ENCODE data around the gene ITGB8. TPM values are rescaled to one million over a fixed set of nuclear protein-coding genes. Genes with fewer than 3 reads are reported as not detected.

The ITGB8 gene
- total RNA-seq, 1 experiment from 2014 or later = 2.4 TPM

DNA sequence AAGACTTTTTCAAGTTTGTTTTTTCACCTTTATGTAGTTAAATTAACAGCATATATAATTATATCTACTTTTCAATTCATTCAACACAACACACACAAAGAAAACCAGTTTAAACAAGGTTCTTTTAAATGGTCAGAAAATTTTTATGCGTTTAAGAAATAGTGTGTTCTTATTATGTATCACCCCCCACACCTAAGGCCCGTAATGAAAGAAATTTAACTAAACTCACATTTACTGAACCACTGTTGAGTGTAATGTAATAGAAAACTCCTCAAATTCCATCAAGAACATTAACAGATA lies 19.0 kb upstream of the ITGB8 start:
- CTCF ChIA-PET = interaction anchor here (1.0 to 2.1 kb wide), 8 partner anchors 11 to 598 kb away, joined by 3 to 14 read pairs (median 6); partner anchors contain the start of genes ITGB8 and MACC1

DNA sequence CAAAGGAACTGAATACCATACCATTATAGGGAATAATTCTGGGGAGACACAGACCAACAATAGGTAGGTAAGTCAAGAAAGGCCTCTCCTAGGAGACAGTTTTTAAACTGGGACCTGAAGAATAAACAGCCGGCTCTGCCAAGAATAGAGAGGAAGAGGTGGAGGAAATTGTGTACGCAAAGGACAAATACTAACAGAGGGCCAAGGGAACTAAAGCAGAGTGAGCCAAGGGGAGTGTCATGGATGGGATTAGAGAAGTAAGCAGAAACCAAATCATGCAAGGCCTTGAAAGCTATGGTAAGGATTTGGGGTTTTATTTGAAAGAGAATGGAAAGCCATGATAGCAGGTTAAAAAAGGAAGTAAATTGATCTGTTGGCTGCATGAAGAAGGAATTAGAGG lies 18.1 kb upstream of the ITGB8 start:
- H3K79me2 ChIP-seq (ENCODE audit: insufficient read depth, low read length) = no peaks in the 10 kb centered on the region
- RAD21 ChIA-PET (ENCODE audit: low non-redundant PET in 1 of 2, low total read pairs in 2 of 2, uncharacterized antibody in 2 of 2, unreplicated experiment in 2 of 2) = no interaction called here
- intact Hi-C loops (cut with micrococcal nuclease) = no loop called here
- H3K36me3 ChIP-seq (ENCODE audit: control insufficient read depth in 1 of 2, insufficient read depth in 2 of 2, low read length in 2 of 2) = no peaks in the 10 kb centered on the region
- DNase-seq (ENCODE audit: low read depth, low spot score) (no peak), ATAC-seq (no peak)
- CTCF ChIA-PET = interaction anchor here (1.0 kb wide), 1 partner anchor 598 kb away, joined by 3 read pairs; no protein-coding TSS in a partner anchor
- no peak overlapping the region for H3K4me2 ChIP-seq (ENCODE audit: low read length)
- no peaks in the 10 kb centered on the region for H3K27me3 ChIP-seq (ENCODE audit: insufficient read depth, low read length)
- H2AFZ ChIP-seq (ENCODE audit: low read depth, low read length, poor library complexity, severe bottlenecking) = no peak overlapping the region
- H3K4me1 ChIP-seq (ENCODE audit: control insufficient read depth in 1 of 2, insufficient read depth in 2 of 2, low read length in 2 of 2) = no peaks in the 10 kb centered on the region
- H3K27ac ChIP-seq (ENCODE audit: low read depth, low read length) = no peak overlapping the region
- BruUV-seq (replicated peaks) = no TSS peak
- no peaks in the 10 kb centered on the region for H3K9me3 ChIP-seq (ENCODE audit: control insufficient read depth in 1 of 2, insufficient read depth in 1 of 2, low read depth in 1 of 2, low read length in 2 of 2)
- H3K9me2 ChIP-seq (ENCODE audit: insufficient read depth) = no peaks in the 10 kb centered on the region
- no peak overlapping the region for H3K4me3 ChIP-seq (replicated peaks in 1 of 2; ENCODE audit: low read depth in 1 of 2, low read length in 2 of 2)
- no peak overlapping the region for H3K9ac ChIP-seq (ENCODE audit: low read length)
- POLR2A ChIA-PET = no interaction called here
- no peaks in the 10 kb centered on the region for H4K20me1 ChIP-seq (ENCODE audit: insufficient read depth)
- TF ChIP-seq EZH2 (IDR thresholded peaks at IDR 0.05) (no peak), CEBPB (IDR thresholded peaks at IDR 0.05; ENCODE audit: low read depth) (no peak), YY1 (IDR thresholded peaks at IDR 0.05; ENCODE audit: extremely low read depth, insufficient replicate concordance, low read depth, low read length) (no peak), SIN3A (IDR thresholded peaks at IDR 0.05; ENCODE audit: low read depth) (no peak), RAD21 (IDR thresholded peaks at IDR 0.05; ENCODE audit: low read depth) (no peak), FOSL1 (IDR thresholded peaks at IDR 0.05; ENCODE audit: low read depth) (no peak), CBX3 (IDR thresholded peaks at IDR 0.05; ENCODE audit: low read depth) (no peak), SRF (IDR thresholded peaks at IDR 0.05; ENCODE audit: low read depth) (no peak), TCF7L2 (IDR thresholded peaks at IDR 0.05; ENCODE audit: borderline replicate concordance, extremely low read depth, insufficient read depth, insufficient read length) (no peak), ELF1 (IDR thresholded peaks at IDR 0.05; ENCODE audit: borderline replicate concordance, low read depth) (no peak), JUND (IDR thresholded peaks at IDR 0.05) (no peak), ZFX (IDR thresholded peaks at IDR 0.05) (no peak), EGR1 (IDR thresholded peaks at IDR 0.05; ENCODE audit: low read depth) (no peak), ZNF274 (IDR thresholded peaks at IDR 0.05; ENCODE audit: low read depth, low read length) (no peak)
- TF ChIP-seq, protein P1, sequence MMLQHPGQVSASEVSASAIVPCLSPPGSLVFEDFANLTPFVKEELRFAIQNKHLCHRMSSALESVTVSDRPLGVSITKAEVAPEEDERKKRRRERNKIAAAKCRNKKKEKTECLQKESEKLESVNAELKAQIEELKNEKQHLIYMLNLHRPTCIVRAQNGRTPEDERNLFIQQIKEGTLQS (IDR thresholded peaks at IDR 0.05) = no peak
- TF ChIP-seq, protein P2, sequence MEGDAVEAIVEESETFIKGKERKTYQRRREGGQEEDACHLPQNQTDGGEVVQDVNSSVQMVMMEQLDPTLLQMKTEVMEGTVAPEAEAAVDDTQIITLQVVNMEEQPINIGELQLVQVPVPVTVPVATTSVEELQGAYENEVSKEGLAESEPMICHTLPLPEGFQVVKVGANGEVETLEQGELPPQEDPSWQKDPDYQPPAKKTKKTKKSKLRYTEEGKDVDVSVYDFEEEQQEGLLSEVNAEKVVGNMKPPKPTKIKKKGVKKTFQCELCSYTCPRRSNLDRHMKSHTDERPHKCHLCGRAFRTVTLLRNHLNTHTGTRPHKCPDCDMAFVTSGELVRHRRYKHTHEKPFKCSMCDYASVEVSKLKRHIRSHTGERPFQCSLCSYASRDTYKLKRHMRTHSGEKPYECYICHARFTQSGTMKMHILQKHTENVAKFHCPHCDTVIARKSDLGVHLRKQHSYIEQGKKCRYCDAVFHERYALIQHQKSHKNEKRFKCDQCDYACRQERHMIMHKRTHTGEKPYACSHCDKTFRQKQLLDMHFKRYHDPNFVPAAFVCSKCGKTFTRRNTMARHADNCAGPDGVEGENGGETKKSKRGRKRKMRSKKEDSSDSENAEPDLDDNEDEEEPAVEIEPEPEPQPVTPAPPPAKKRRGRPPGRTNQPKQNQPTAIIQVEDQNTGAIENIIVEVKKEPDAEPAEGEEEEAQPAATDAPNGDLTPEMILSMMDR (IDR thresholded peaks at IDR 0.05 in 2 of 3, conservative IDR thresholded peaks at IDR 0.05 in 1 of 3; ENCODE audit: borderline replicate concordance in 1 of 3, insufficient read depth in 1 of 3, low read depth in 2 of 3, low read length in 2 of 3) = no peak
- TF ChIP-seq, protein P3, sequence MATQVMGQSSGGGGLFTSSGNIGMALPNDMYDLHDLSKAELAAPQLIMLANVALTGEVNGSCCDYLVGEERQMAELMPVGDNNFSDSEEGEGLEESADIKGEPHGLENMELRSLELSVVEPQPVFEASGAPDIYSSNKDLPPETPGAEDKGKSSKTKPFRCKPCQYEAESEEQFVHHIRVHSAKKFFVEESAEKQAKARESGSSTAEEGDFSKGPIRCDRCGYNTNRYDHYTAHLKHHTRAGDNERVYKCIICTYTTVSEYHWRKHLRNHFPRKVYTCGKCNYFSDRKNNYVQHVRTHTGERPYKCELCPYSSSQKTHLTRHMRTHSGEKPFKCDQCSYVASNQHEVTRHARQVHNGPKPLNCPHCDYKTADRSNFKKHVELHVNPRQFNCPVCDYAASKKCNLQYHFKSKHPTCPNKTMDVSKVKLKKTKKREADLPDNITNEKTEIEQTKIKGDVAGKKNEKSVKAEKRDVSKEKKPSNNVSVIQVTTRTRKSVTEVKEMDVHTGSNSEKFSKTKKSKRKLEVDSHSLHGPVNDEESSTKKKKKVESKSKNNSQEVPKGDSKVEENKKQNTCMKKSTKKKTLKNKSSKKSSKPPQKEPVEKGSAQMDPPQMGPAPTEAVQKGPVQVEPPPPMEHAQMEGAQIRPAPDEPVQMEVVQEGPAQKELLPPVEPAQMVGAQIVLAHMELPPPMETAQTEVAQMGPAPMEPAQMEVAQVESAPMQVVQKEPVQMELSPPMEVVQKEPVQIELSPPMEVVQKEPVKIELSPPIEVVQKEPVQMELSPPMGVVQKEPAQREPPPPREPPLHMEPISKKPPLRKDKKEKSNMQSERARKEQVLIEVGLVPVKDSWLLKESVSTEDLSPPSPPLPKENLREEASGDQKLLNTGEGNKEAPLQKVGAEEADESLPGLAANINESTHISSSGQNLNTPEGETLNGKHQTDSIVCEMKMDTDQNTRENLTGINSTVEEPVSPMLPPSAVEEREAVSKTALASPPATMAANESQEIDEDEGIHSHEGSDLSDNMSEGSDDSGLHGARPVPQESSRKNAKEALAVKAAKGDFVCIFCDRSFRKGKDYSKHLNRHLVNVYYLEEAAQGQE (IDR thresholded peaks at IDR 0.05; ENCODE audit: low read depth) = no peak

More for the DNA sequence above, 19.0 kb upstream of the ITGB8 start:
- no peaks in the 10 kb centered on the region for H3K9me2 ChIP-seq (ENCODE audit: insufficient read depth)
- H3K9me3 ChIP-seq (ENCODE audit: control insufficient read depth in 1 of 2, insufficient read depth in 1 of 2, low read depth in 1 of 2, low read length in 2 of 2) = no peaks in the 10 kb centered on the region
- H3K9ac ChIP-seq (ENCODE audit: low read length) = no peak overlapping the region
- ChIA-PET POLR2A (no interaction called here), RAD21 (ENCODE audit: low non-redundant PET in 1 of 2, low total read pairs in 2 of 2, uncharacterized antibody in 2 of 2, unreplicated experiment in 2 of 2) (no interaction called here)
- intact Hi-C loops (cut with micrococcal nuclease) = loop anchor here (1.0 to 2.0 kb wide), 2 partner anchors 328 to 563 kb away; no protein-coding TSS in a partner anchor
- H3K36me3 ChIP-seq (ENCODE audit: control insufficient read depth in 1 of 2, insufficient read depth in 2 of 2, low read length in 2 of 2) = no peaks in the 10 kb centered on the region
- TF ChIP-seq FOSL1 (IDR thresholded peaks at IDR 0.05; ENCODE audit: low read depth) = no peak
- TF ChIP-seq ELF1 (IDR thresholded peaks at IDR 0.05; ENCODE audit: borderline replicate concordance, low read depth) = no peak
- H3K79me2 ChIP-seq (ENCODE audit: insufficient read depth, low read length) = no peaks in the 10 kb centered on the region
- no peak overlapping the region for H3K4me3 ChIP-seq (replicated peaks in 1 of 2; ENCODE audit: low read depth in 1 of 2, low read length in 2 of 2)
- H3K27me3 ChIP-seq (ENCODE audit: insufficient read depth, low read length) = no peaks in the 10 kb centered on the region
- no TSS peak for BruUV-seq (replicated peaks)
- no peaks in the 10 kb centered on the region for H4K20me1 ChIP-seq (ENCODE audit: insufficient read depth)
- H3K4me1 ChIP-seq (ENCODE audit: control insufficient read depth in 1 of 2, insufficient read depth in 2 of 2, low read length in 2 of 2) = no peaks in the 10 kb centered on the region
- no peak for ATAC-seq
- DNase-seq (ENCODE audit: low read depth, low spot score) = no peak
- H2AFZ ChIP-seq (ENCODE audit: low read depth, low read length, poor library complexity, severe bottlenecking) = peak overlapping the region; percentile 84
- no peak overlapping the region for H3K27ac ChIP-seq (ENCODE audit: low read depth, low read length)
- no peak overlapping the region for H3K4me2 ChIP-seq (ENCODE audit: low read length)
